Spleen (tissue), 11 donors: ENCODE data around the gene SARS2. TPM values are rescaled to one million over a fixed set of nuclear protein-coding genes. Genes with fewer than 3 reads are reported as not detected.

ENCODE experiments used
- DNase-seq: peaks from one replicate; pipeline ENCODE4 v3.0.0-alpha.2; 2020
- H3K27ac ChIP-seq, 8 donors: fragments of 200-600 bp; sonication (generic) in 7 of 8; 1 replicate in 4 of 8; 2 replicates in 4 of 8; pipeline versions ENCODE4 v1.5.0 to v1.8.0; 2016 to 2021; ENCODE audit warnings: inconsistent platforms in 4 of 8, mild to moderate bottlenecking in 4 of 8, moderate library complexity in 1 of 8
- H3K27me3 ChIP-seq, 7 donors: fragments of 200-600 bp; sonication (generic) in 6 of 7; replicated peaks in 1 of 7; 1 replicate in 4 of 7; 2 replicates in 3 of 7; pipeline versions ENCODE4 v1.5.0 to v1.8.0; 2016 to 2021; ENCODE audit warnings: inconsistent platforms in 3 of 7, mild to moderate bottlenecking in 1 of 7
- H3K36me3 ChIP-seq, 6 donors: fragments of 200-600 bp; sonication (generic) in 5 of 6; 1 replicate in 4 of 6; 2 replicates in 2 of 6; pipeline versions ENCODE4 v1.5.0 to v1.8.0; 2016 to 2021; ENCODE audit warnings: inconsistent platforms in 2 of 6
- H3K4me1 ChIP-seq, 6 donors: fragments of 200-600 bp; sonication (generic) in 5 of 6; 1 replicate in 3 of 6; 2 replicates in 3 of 6; pipeline versions ENCODE4 v1.5.0 to v1.8.0; 2016 to 2021; ENCODE audit warnings: inconsistent platforms in 3 of 6
- H3K4me3 ChIP-seq, 8 donors: fragments of 200-600 bp; sonication (generic) in 7 of 8; 1 replicate in 4 of 8; 2 replicates in 4 of 8; pipeline versions ENCODE4 v1.5.0 to v1.8.0; 2016 to 2021; ENCODE audit warnings: inconsistent platforms in 4 of 8, mild to moderate bottlenecking in 4 of 8, moderate library complexity in 2 of 8
- H3K9me3 ChIP-seq, 8 donors: fragments of 200-600 bp; sonication (generic) in 7 of 8; 1 replicate in 4 of 8; 2 replicates in 4 of 8; pipeline versions ENCODE4 v1.5.0 to v1.8.0; 2016 to 2021; ENCODE audit warnings: inconsistent platforms in 4 of 8
- CTCF ChIP-seq, 11 experiments: fragments of 200-600 bp in 7 of 11; fragments of 450-650 bp in 4 of 11; sonication (generic) in 4 of 11; IDR thresholded peaks in 8 of 11; conservative IDR thresholded peaks in 3 of 11; 1 replicate in 7 of 11; 2 replicates in 4 of 11; pipeline versions ENCODE4 v1.4.0 to v1.8.0; 2016 to 2021; ENCODE audit warnings: antibody characterized with exemption in 11 of 11, inconsistent platforms in 4 of 11, mild to moderate bottlenecking in 1 of 11
- POLR2A ChIP-seq, 3 donors: fragments of 450-650 bp; IDR thresholded peaks; one replicate each; pipeline ENCODE4 v1.5.1; 2017; ENCODE audit warnings: antibody characterized with exemption in 3 of 3, mild to moderate bottlenecking in 1 of 3
- POLR2AphosphoS5 ChIP-seq, 3 donors: sonication (generic); formaldehyde crosslinking; IDR thresholded peaks; one replicate each; pipeline ENCODE4 v1.5.1; 2017; ENCODE audit warnings: antibody characterized with exemption in 3 of 3
- WGBS, 5 donors: extraction: QIAGEN DNeasy Blood & Tissue Kit in 3 of 5; methylation state at CpG; one replicate each; pipeline versions ENCODE4 v1.1.5 to v1.1.7; 2013 to 2018; 5-methylcytosine and 5-hydroxymethylcytosine counted together
- intact Hi-C: fragments of 100-400 bp; cut with DNase I; formaldehyde crosslinking; loops from one replicate; pipeline ENCODE4 v1.15.0; 2023; ENCODE audit warnings: low total_unique reads
- polyA plus RNA-seq, 3 donors: library from polyadenylated mRNA; stranded (reverse); fragments of 200-250 nt; gene quantifications; one replicate each; pipeline ENCODE4 v1.2.1, GENCODE V29; 2013
- total RNA-seq, 7 donors: library from RNA; depleted of rRNA in 3 of 7; stranded (reverse); fragments of >200 nt in 3 of 7; fragmentation: NEBNext Ultra II Directional in 4 of 7; extraction: Animal tissue kit (Norgen Biotek cat#: 25700) in 4 of 7; gene quantifications; one replicate each; pipeline versions ENCODE4 v1.1.0 to v1.2.1, GENCODE V29; 2016 to 2021
- donor health status: healthy with polysubstance abuse.
- donor health status: DM: no; HTN: no; CAD: no; lungs with moderate emphysema.
- donor health status: DM: no; HTN: no; CAD: no.
- donor health status: Bipolar disorder and iron deficiency.
- donor health status: healthy.
- donor health status: DM: no; HTN: no; CAD: no.
- donor health status: DM: yes; HTN: yes; CAD: no.

Gene SARS2
- total and polyA plus RNA-seq, 10 donors: 12.5 to 70.3 (median 26.9) TPM

GRCh38 chr19:38930776-38931520 lies 385 bp upstream of the SARS2 start, which contains the start of gene MRPS12:
Gene MRPS12, plus strand, starts transcription at chr19:38930944. Its CDS starts 351 bp downstream, at chr19:38931295.
- Histone ChIP-seq H3K4me1 (peaks cover 16 to 76% (median 40%) of the 10 kb centered on the region in 6 donors), H3K36me3 (peaks cover 0 to 41% (median 10%) of the 10 kb centered on the region in 6 donors), H3K27ac (peak within 1 kb of the TSS; percentile 81 to 93 (median 88)), H3K9me3 (peaks cover 0 to 14% (median 10%) of the 10 kb centered on the region in 8 donors), H3K27me3 (no peaks in the 10 kb centered on the region), H3K4me3 (peak within 1 kb of the TSS; percentile 51 to 82 (median 72))
- intact Hi-C loops: loop anchor here (10.0 kb wide), 1 partner anchor 296 kb away; no protein-coding TSS in a partner anchor
- TF ChIP-seq POLR2AphosphoS5 (IDR thresholded peaks at IDR 0.05) (peak; percentile 78 to 93 (median 85)), POLR2A (IDR thresholded peaks at IDR 0.05) (no peak), CTCF (IDR thresholded peaks at IDR 0.05 in 8 of 11, conservative IDR thresholded peaks at IDR 0.05 in 3 of 11) (no peak)
- WGBS, 5 donors: 0 to 1% (median 1%) methylated on average over 25 to 40 of the region's 40 CpGs
- peak; percentile 98 for DNase-seq

GRCh38 chr19:38928391-38929001 lies 2.1 kb downstream of the SARS2 start:
- Histone ChIP-seq H3K27me3 (no peaks in the 10 kb centered on the region), H3K4me3 (no peak overlapping the region), H3K36me3 (peaks cover 0 to 43% (median 29%) of the 10 kb centered on the region in 6 donors), H3K9me3 (no peaks in the 10 kb centered on the region), H3K27ac (peak overlapping the region in 6 of 8 donors; percentile 32 to 93 (median 62)), H3K4me1 (peaks cover 16 to 67% (median 40%) of the 10 kb centered on the region in 6 donors)
- intact Hi-C loops: no loop called here
- no peak for DNase-seq
- WGBS, 5 donors: 73 to 76% (median 74%) methylated on average over 4 of the region's 4 CpGs
- TF ChIP-seq POLR2AphosphoS5 (IDR thresholded peaks at IDR 0.05) (no peak), POLR2A (IDR thresholded peaks at IDR 0.05) (no peak), CTCF (IDR thresholded peaks at IDR 0.05 in 8 of 11, conservative IDR thresholded peaks at IDR 0.05 in 3 of 11) (no peak)

GRCh38 chr19:38924388-38924787 lies 6.2 kb downstream of the SARS2 start:
- TF ChIP-seq CTCF (IDR thresholded peaks at IDR 0.05 in 8 of 11, conservative IDR thresholded peaks at IDR 0.05 in 3 of 11) (no peak), POLR2A (IDR thresholded peaks at IDR 0.05) (no peak), POLR2AphosphoS5 (IDR thresholded peaks at IDR 0.05) (no peak)
- Histone ChIP-seq H3K36me3 (peaks cover 0 to 52% (median 33%) of the 10 kb centered on the region in 6 donors), H3K4me1 (peaks cover 3 to 33% (median 11%) of the 10 kb centered on the region in 6 donors), H3K4me3 (no peak overlapping the region), H3K27ac (peak overlapping the region in 5 of 8 donors; percentile 39 to 80 (median 56)), H3K27me3 (no peaks in the 10 kb centered on the region), H3K9me3 (no peaks in the 10 kb centered on the region)
- intact Hi-C loops: no loop called here
- WGBS, 5 donors: 82 to 95% (median 86%) methylated on average over 7 of the region's 7 CpGs
- peak; percentile 62 for DNase-seq

GRCh38 chr19:38922482-38922881 lies 8.1 kb downstream of the SARS2 start:
- no peak for TF ChIP-seq POLR2AphosphoS5 (IDR thresholded peaks at IDR 0.05)
- intact Hi-C loops: no loop called here
- WGBS, 5 donors: 87 to 97% (median 91%) methylated on average over 5 of the region's 5 CpGs
- H3K27ac ChIP-seq: no peak overlapping the region
- peak; percentile 12 for DNase-seq
- peaks cover 0 to 18% (median 0%) of the 10 kb centered on the region in 6 donors for H3K4me1 ChIP-seq
- H3K27me3 ChIP-seq: no peaks in the 10 kb centered on the region
- no peaks in the 10 kb centered on the region for H3K9me3 ChIP-seq
- H3K36me3 ChIP-seq: peaks cover 0 to 56% (median 33%) of the 10 kb centered on the region in 6 donors
- no peak overlapping the region for H3K4me3 ChIP-seq
